ENCODE measurements around the gene EZH2.

Gene EZH2

GRCh38 chr7:148803094-148803493 is 81.0 kb downstream of the EZH2 start:
- no peak overlapping the region for H2BK5ac ChIP-seq (ENCODE audit: low read length)
- no peak overlapping the region for H3K18ac ChIP-seq (ENCODE audit: low read length)
- H4K8ac ChIP-seq (ENCODE audit: low read depth, low read length): no peak overlapping the region
- H3K4me1 ChIP-seq (ENCODE audit: control insufficient read depth in 2 of 2, insufficient read depth in 1 of 2, low read depth in 1 of 2, low read length in 2 of 2): no peaks in the 10 kb centered on the region
- H4K91ac ChIP-seq (ENCODE audit: low read depth, low read length, poor library complexity): no peak overlapping the region
- H3K4ac ChIP-seq (ENCODE audit: low read length): no peak overlapping the region
- no peak overlapping the region for H2AK5ac ChIP-seq (ENCODE audit: low read depth, low read length)
- peaks cover 5 to 11% of the 10 kb centered on the region in 2 donors for H3K9me3 ChIP-seq (replicated peaks in 1 of 2; ENCODE audit: control insufficient read depth in 2 of 2, insufficient read depth in 1 of 2, low read depth in 1 of 2, low read length in 2 of 2)
- H2BK15ac ChIP-seq (ENCODE audit: low read length): no peak overlapping the region
- no peak overlapping the region for H3K23ac ChIP-seq (ENCODE audit: low read depth, low read length, poor library complexity)
- peak overlapping the region; percentile 9 for H3K9ac ChIP-seq (ENCODE audit: low read depth, low read length, poor library complexity)
- H3K27ac ChIP-seq (replicated peaks; ENCODE audit: low read length): no peak overlapping the region
- no peak for DNase-seq (ENCODE audit: low spot score)
- no peak overlapping the region for H3K4me3 ChIP-seq (ENCODE audit: low read length in 2 of 2)
- H3K36me3 ChIP-seq (replicated peaks in 1 of 2; ENCODE audit: control insufficient read depth in 2 of 2, insufficient read depth in 2 of 2, low read length in 2 of 2): peaks cover 51 to 95% of the 10 kb centered on the region in 2 donors
- H2BK120ac ChIP-seq (ENCODE audit: low read depth, low read length): no peak overlapping the region
- no CpG with 5 or more reads among the region's 5 CpGs for WGBS, 2 donors (ENCODE audit: extremely low coverage in 2 of 2, insufficient read length in 2 of 2, insufficient replicate concordance in 1 of 2)
- no peak overlapping the region for H2BK12ac ChIP-seq (ENCODE audit: low read length)
- peak overlapping the region; percentile 56 for H3K14ac ChIP-seq (ENCODE audit: low read length)
- H3K27me3 ChIP-seq (ENCODE audit: control insufficient read depth in 3 of 3, insufficient read depth in 3 of 3, low read depth in 1 of 3, low read length in 3 of 3): no peaks in the 10 kb centered on the region
- no peak overlapping the region for H3K4me2 ChIP-seq (ENCODE audit: insufficient read depth, low read length, poor library complexity, severe bottlenecking)
- no peak overlapping the region for H2AFZ ChIP-seq (ENCODE audit: low read length)
- peaks cover 1% of the 10 kb centered on the region for H3K79me1 ChIP-seq (ENCODE audit: low read depth, low read length)

GRCh38 chr7:148802101-148802493 is 82.0 kb downstream of the EZH2 start:
- no peak overlapping the region for H2AFZ ChIP-seq (ENCODE audit: low read length)
- H3K79me1 ChIP-seq (ENCODE audit: low read depth, low read length): peaks cover 1% of the 10 kb centered on the region
- no CpG with 5 or more reads among the region's 10 CpGs for WGBS, 2 donors (ENCODE audit: extremely low coverage in 2 of 2, insufficient read length in 2 of 2, insufficient replicate concordance in 1 of 2)

DNA sequence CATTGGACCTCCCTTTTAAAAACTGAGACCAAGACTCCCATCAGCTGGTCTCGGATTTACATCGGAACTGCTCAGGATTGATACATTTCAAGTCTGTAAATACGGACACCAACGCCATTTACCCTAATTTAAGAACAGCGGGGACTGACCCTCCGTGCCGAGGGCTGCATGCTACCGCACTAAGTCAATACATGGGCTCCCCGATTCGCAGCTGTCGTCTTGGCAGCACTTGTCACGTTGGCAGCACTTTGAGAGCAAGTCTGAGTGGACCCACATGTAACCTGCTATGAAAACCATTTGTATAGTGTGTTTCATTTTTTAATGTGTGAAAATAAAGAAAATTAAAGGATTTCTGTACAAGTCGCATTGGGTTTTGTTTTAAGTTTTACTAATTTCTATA is 83.4 kb downstream of the EZH2 start:
- Histone ChIP-seq H3K27me3 (ENCODE audit: control insufficient read depth in 3 of 3, insufficient read depth in 3 of 3, low read depth in 1 of 3, low read length in 3 of 3) (no peaks in the 10 kb centered on the region), H2BK120ac (ENCODE audit: low read depth, low read length) (no peak overlapping the region), H3K23ac (ENCODE audit: low read depth, low read length, poor library complexity) (no peak overlapping the region), H2AFZ (ENCODE audit: low read length) (no peak overlapping the region), H3K36me3 (replicated peaks in 1 of 2; ENCODE audit: control insufficient read depth in 2 of 2, insufficient read depth in 2 of 2, low read length in 2 of 2) (peaks cover 39 to 95% of the 10 kb centered on the region in 2 donors), H3K14ac (ENCODE audit: low read length) (no peak overlapping the region), H4K91ac (ENCODE audit: low read depth, low read length, poor library complexity) (no peak overlapping the region), H3K4me2 (ENCODE audit: insufficient read depth, low read length, poor library complexity, severe bottlenecking) (no peak overlapping the region), H3K4me3 (ENCODE audit: low read length in 2 of 2) (no peak overlapping the region), H3K27ac (replicated peaks; ENCODE audit: low read length) (no peak overlapping the region), H3K79me1 (ENCODE audit: low read depth, low read length) (peaks cover 1% of the 10 kb centered on the region), H3K4ac (ENCODE audit: low read length) (no peak overlapping the region), H2BK5ac (ENCODE audit: low read length) (no peak overlapping the region), H2BK15ac (ENCODE audit: low read length) (no peak overlapping the region), H3K18ac (ENCODE audit: low read length) (no peak overlapping the region), H3K9ac (ENCODE audit: low read depth, low read length, poor library complexity) (no peak overlapping the region), H2BK12ac (ENCODE audit: low read length) (no peak overlapping the region), H4K8ac (ENCODE audit: low read depth, low read length) (no peak overlapping the region), H3K9me3 (replicated peaks in 1 of 2; ENCODE audit: control insufficient read depth in 2 of 2, insufficient read depth in 1 of 2, low read depth in 1 of 2, low read length in 2 of 2) (peaks cover 5 to 12% of the 10 kb centered on the region in 2 donors), H2AK5ac (ENCODE audit: low read depth, low read length) (no peak overlapping the region), H3K4me1 (ENCODE audit: control insufficient read depth in 2 of 2, insufficient read depth in 1 of 2, low read depth in 1 of 2, low read length in 2 of 2) (no peaks in the 10 kb centered on the region)
- WGBS, 2 donors (ENCODE audit: extremely low coverage in 2 of 2, insufficient read length in 2 of 2, insufficient replicate concordance in 1 of 2): no CpG with 5 or more reads among the region's 13 CpGs
- DNase-seq (ENCODE audit: low spot score): no peak

More at GRCh38 chr7:148802101-148802493, 82.0 kb downstream of the EZH2 start:
- Histone ChIP-seq H2BK12ac (ENCODE audit: low read length) (no peak overlapping the region), H4K91ac (ENCODE audit: low read depth, low read length, poor library complexity) (no peak overlapping the region), H4K8ac (ENCODE audit: low read depth, low read length) (no peak overlapping the region), H3K27me3 (ENCODE audit: control insufficient read depth in 3 of 3, insufficient read depth in 3 of 3, low read depth in 1 of 3, low read length in 3 of 3) (no peaks in the 10 kb centered on the region), H2AK5ac (ENCODE audit: low read depth, low read length) (no peak overlapping the region), H3K9ac (ENCODE audit: low read depth, low read length, poor library complexity) (no peak overlapping the region), H3K18ac (ENCODE audit: low read length) (no peak overlapping the region), H3K9me3 (replicated peaks in 1 of 2; ENCODE audit: control insufficient read depth in 2 of 2, insufficient read depth in 1 of 2, low read depth in 1 of 2, low read length in 2 of 2) (peaks cover 5 to 12% of the 10 kb centered on the region in 2 donors), H3K4me2 (ENCODE audit: insufficient read depth, low read length, poor library complexity, severe bottlenecking) (no peak overlapping the region), H3K27ac (replicated peaks; ENCODE audit: low read length) (no peak overlapping the region), H3K4ac (ENCODE audit: low read length) (no peak overlapping the region), H3K23ac (ENCODE audit: low read depth, low read length, poor library complexity) (no peak overlapping the region), H2BK5ac (ENCODE audit: low read length) (no peak overlapping the region), H2BK15ac (ENCODE audit: low read length) (no peak overlapping the region), H3K36me3 (replicated peaks in 1 of 2; ENCODE audit: control insufficient read depth in 2 of 2, insufficient read depth in 2 of 2, low read length in 2 of 2) (peaks cover 47 to 95% of the 10 kb centered on the region in 2 donors), H3K4me1 (ENCODE audit: control insufficient read depth in 2 of 2, insufficient read depth in 1 of 2, low read depth in 1 of 2, low read length in 2 of 2) (no peaks in the 10 kb centered on the region), H3K4me3 (ENCODE audit: low read length in 2 of 2) (no peak overlapping the region), H2BK120ac (ENCODE audit: low read depth, low read length) (no peak overlapping the region), H3K14ac (ENCODE audit: low read length) (no peak overlapping the region)
- no peak for DNase-seq (ENCODE audit: low spot score)

GRCh38 chr7:148799893-148800555 is 84.1 kb downstream of the EZH2 start:
- H2BK5ac ChIP-seq (ENCODE audit: low read length): no peak overlapping the region
- no peak overlapping the region for H3K18ac ChIP-seq (ENCODE audit: low read length)
- no peak overlapping the region for H2BK12ac ChIP-seq (ENCODE audit: low read length)
- H3K4me1 ChIP-seq (ENCODE audit: control insufficient read depth in 2 of 2, insufficient read depth in 1 of 2, low read depth in 1 of 2, low read length in 2 of 2): no peaks in the 10 kb centered on the region
- no peak overlapping the region for H3K14ac ChIP-seq (ENCODE audit: low read length)
- peaks cover 5 to 12% of the 10 kb centered on the region in 2 donors for H3K9me3 ChIP-seq (replicated peaks in 1 of 2; ENCODE audit: control insufficient read depth in 2 of 2, insufficient read depth in 1 of 2, low read depth in 1 of 2, low read length in 2 of 2)
- no peak overlapping the region for H3K4me3 ChIP-seq (ENCODE audit: low read length in 2 of 2)
- no peak overlapping the region for H3K27ac ChIP-seq (replicated peaks; ENCODE audit: low read length)
- no peak overlapping the region for H4K91ac ChIP-seq (ENCODE audit: low read depth, low read length, poor library complexity)
- H3K4ac ChIP-seq (ENCODE audit: low read length): no peak overlapping the region
- no peak overlapping the region for H4K8ac ChIP-seq (ENCODE audit: low read depth, low read length)
- H3K9ac ChIP-seq (ENCODE audit: low read depth, low read length, poor library complexity): no peak overlapping the region
- no peak overlapping the region for H3K4me2 ChIP-seq (ENCODE audit: insufficient read depth, low read length, poor library complexity, severe bottlenecking)
- DNase-seq (ENCODE audit: low spot score): no peak
- H3K23ac ChIP-seq (ENCODE audit: low read depth, low read length, poor library complexity): no peak overlapping the region
- H2BK120ac ChIP-seq (ENCODE audit: low read depth, low read length): no peak overlapping the region
- H3K27me3 ChIP-seq (ENCODE audit: control insufficient read depth in 3 of 3, insufficient read depth in 3 of 3, low read depth in 1 of 3, low read length in 3 of 3): no peaks in the 10 kb centered on the region
- H3K36me3 ChIP-seq (replicated peaks in 1 of 2; ENCODE audit: control insufficient read depth in 2 of 2, insufficient read depth in 2 of 2, low read length in 2 of 2): peaks cover 41 to 91% of the 10 kb centered on the region in 2 donors
- no peak overlapping the region for H2AK5ac ChIP-seq (ENCODE audit: low read depth, low read length)
- no peak overlapping the region for H2BK15ac ChIP-seq (ENCODE audit: low read length)
- H2AFZ ChIP-seq (ENCODE audit: low read length): no peak overlapping the region
- no CpG with 5 or more reads among the region's 10 CpGs for whole genome bisulfite sequencing, 2 donors (ENCODE audit: extremely low coverage in 2 of 2, insufficient read length in 2 of 2, insufficient replicate concordance in 1 of 2)
- peaks cover 1% of the 10 kb centered on the region for H3K79me1 ChIP-seq (ENCODE audit: low read depth, low read length)

Measured in neuronal stem cell (in vitro differentiated cells).